ENCODE data around the gene PAX7.

Gene PAX7

DNA sequence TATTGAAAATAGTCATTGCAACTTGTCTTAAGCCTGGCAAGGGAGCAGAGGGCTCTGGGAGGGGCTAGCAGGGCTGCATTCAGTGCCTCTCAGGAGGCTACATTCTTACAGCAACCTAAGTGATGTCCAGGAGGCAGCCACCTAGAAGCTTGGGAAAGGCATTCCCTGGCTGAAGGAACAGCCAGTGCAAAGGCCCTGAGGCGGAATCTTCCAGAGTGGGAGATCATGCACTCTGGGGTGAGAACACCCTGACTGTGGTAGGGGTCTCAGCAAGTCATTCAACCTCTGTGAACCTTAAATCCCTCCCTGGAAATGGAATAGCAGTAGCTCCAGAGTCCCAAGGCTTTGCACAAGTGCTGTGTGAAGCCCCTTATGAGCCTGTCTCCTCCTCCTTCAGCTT lies 144.7 kb downstream of the PAX7 start:
- H3K27ac ChIP-seq: no peak overlapping the region
- H3K4me1 ChIP-seq (ENCODE audit: control insufficient read depth in 1 of 2, insufficient read depth in 1 of 2, low read depth in 1 of 2, low read length in 1 of 2): no peaks in the 10 kb centered on the region
- H3K27me3 ChIP-seq: peaks cover 50% of the 10 kb centered on the region
- H3K36me3 ChIP-seq: no peaks in the 10 kb centered on the region
- no peak for TF ChIP-seq CTCF (IDR thresholded peaks at IDR 0.05)
- H3K4me3 ChIP-seq (ENCODE audit: low read depth in 1 of 2, low read length in 1 of 2): no peak overlapping the region
- H3K9me3 ChIP-seq: no peaks in the 10 kb centered on the region

- TF ChIP-seq CTCF (IDR thresholded peaks at IDR 0.05): no peak
- peaks cover 50% of the 10 kb centered on the region for H3K27me3 ChIP-seq
These were observed 146.1 kb downstream of the PAX7 start for GRCh38 chr1:18776777-18777176.

DNA sequence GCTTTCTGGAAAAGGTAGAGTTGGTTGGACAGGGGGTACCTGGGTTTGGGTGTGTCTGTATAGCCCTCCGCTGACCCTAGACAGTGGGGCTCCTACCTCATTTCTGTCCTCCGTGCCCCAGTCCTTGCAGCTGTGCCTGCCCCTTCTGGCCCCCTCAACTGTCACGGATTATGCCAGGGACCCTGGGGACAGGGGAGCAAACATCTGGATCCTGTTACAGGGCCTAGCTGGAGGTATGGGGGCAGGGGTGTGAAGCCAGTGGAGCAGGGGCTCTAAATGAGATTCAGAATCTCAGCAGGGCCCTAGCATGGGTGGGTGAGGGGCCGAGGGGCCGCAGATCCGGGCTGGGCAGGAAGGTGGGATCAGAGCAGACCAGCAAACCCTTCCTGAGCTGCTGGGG lies 147.8 kb downstream of the PAX7 start:
- H3K27me3 ChIP-seq: peaks cover 44% of the 10 kb centered on the region
- H3K36me3 ChIP-seq: no peaks in the 10 kb centered on the region
- no peaks in the 10 kb centered on the region for H3K4me1 ChIP-seq (ENCODE audit: control insufficient read depth in 1 of 2, insufficient read depth in 1 of 2, low read depth in 1 of 2, low read length in 1 of 2)
- H3K4me3 ChIP-seq (ENCODE audit: low read depth in 1 of 2, low read length in 1 of 2): no peak overlapping the region
- H3K9me3 ChIP-seq: no peaks in the 10 kb centered on the region
- TF ChIP-seq CTCF (IDR thresholded peaks at IDR 0.05): no peak
- no peak overlapping the region for H3K27ac ChIP-seq

More at GRCh38 chr1:18776777-18777176, 146.1 kb downstream of the PAX7 start:
- H3K9me3 ChIP-seq: no peaks in the 10 kb centered on the region
- no peak overlapping the region for H3K4me3 ChIP-seq (ENCODE audit: low read depth in 1 of 2, low read length in 1 of 2)
- no peaks in the 10 kb centered on the region for H3K36me3 ChIP-seq
- H3K4me1 ChIP-seq (ENCODE audit: control insufficient read depth in 1 of 2, insufficient read depth in 1 of 2, low read depth in 1 of 2, low read length in 1 of 2): no peaks in the 10 kb centered on the region
- H3K27ac ChIP-seq: no peak overlapping the region

DNA sequence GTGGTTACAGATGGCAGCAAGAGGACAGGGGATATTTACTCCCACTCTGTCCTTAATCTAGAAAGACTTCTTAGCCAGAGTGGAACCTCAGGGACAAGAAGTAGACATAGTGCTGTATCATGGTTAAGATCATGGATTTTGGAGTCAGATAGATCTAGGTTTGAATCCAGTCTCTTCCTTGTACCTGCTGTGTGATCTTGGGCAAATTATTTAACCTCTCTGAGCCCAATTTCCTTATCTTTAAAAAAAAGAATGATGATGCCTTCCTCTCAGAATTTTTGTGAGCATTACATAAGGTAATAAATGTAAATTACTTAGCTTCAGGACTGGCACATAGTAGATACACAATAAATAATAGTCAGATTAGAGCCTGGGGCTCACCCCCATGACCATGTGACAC lies 150.4 kb downstream of the PAX7 start:
- H3K4me1 ChIP-seq (ENCODE audit: control insufficient read depth in 1 of 2, insufficient read depth in 1 of 2, low read depth in 1 of 2, low read length in 1 of 2): no peaks in the 10 kb centered on the region
- H3K4me3 ChIP-seq (ENCODE audit: low read depth in 1 of 2, low read length in 1 of 2): no peak overlapping the region
- no peak for TF ChIP-seq CTCF (IDR thresholded peaks at IDR 0.05)
- H3K27me3 ChIP-seq: peaks cover 52% of the 10 kb centered on the region
- H3K27ac ChIP-seq: no peak overlapping the region
- H3K9me3 ChIP-seq: no peaks in the 10 kb centered on the region
- no peaks in the 10 kb centered on the region for H3K36me3 ChIP-seq

GRCh38 chr1:18783705-18784481 lies 153.2 kb downstream of the PAX7 start:
- no peak for TF ChIP-seq CTCF (IDR thresholded peaks at IDR 0.05)
- H3K4me1 ChIP-seq (ENCODE audit: control insufficient read depth in 1 of 2, insufficient read depth in 1 of 2, low read depth in 1 of 2, low read length in 1 of 2): no peaks in the 10 kb centered on the region
- no peak overlapping the region for H3K27ac ChIP-seq

More at GRCh38 chr1:18783705-18784481, 153.2 kb downstream of the PAX7 start:
- Histone ChIP-seq H3K36me3 (no peaks in the 10 kb centered on the region), H3K4me3 (ENCODE audit: low read depth in 1 of 2, low read length in 1 of 2) (no peak overlapping the region), H3K27me3 (peaks cover 56% of the 10 kb centered on the region), H3K9me3 (no peaks in the 10 kb centered on the region)
